SU-DHL-6 (cell line): ENCODE data around the gene MRPS10.

Source experiments
- CTCF ChIP-seq: fragments of 200-600 bp; sonication (generic); IDR thresholded peaks from one replicate; pipeline ENCODE4 v1.5.1; 2017; ENCODE audit warnings: antibody characterized with exemption, mild to moderate bottlenecking, low read length, moderate library complexity; ENCODE audit not compliant: insufficient read depth, poor library complexity, severe bottlenecking
- EZH2phosphoT487 ChIP-seq: fragments of 200-600 bp; sonication (generic), shearing (Covaris generic); conservative IDR thresholded peaks from 2 replicates; pipeline ENCODE4 v1.6.1; 2018; ENCODE audit warnings: mild to moderate bottlenecking, antibody characterized with exemption, low read length, moderate library complexity, mixed read lengths

GRCh38 chr6:42243046-42243445, 25.4 kb upstream of the MRPS10 start:
- TF ChIP-seq CTCF (no peak), EZH2phosphoT487 (no peak)
